A549 (cell line): Measurements from ENCODE around the gene NPFFR1. TPM values are rescaled to one million over a fixed set of nuclear protein-coding genes. Genes with fewer than 3 reads are reported as not detected.

ENCODE experiments used
- ATAC-seq, 2 experiments: fragments of 200-7000 bp in 1 of 2; fragments of >200 bp in 1 of 2; cut with Nextera tagmentation in 1 of 2; cut with Tn5 transposase in 1 of 2; 3 replicates each; pipeline versions ENCODE4 v1.8.0 to v1.9.1; 2018 to 2020; ENCODE audit warnings: mild to moderate bottlenecking in 1 of 2, moderate library complexity in 1 of 2
- CTCF ChIA-PET: fragments of 300-600 bp; sonication (Branson Sonifier 250); formaldehyde crosslinking; extraction: SDS; loops from one replicate; lab custom pipeline; 2021; ENCODE audit warnings: antibody characterized with exemption, inconsistent platforms; lab: Yijun Ruan, JAX
- POLR2A ChIA-PET: fragments of 350-600 bp; formaldehyde crosslinking; extraction: SDS; loops from one replicate; lab custom pipeline; 2021; ENCODE audit warnings: antibody characterized with exemption, inconsistent platforms; lab: Yijun Ruan, JAX
- DNase-seq, 2 experiments: peaks; one replicate each; pipeline versions ENCODE4 v3.0.0 to v3.0.0-alpha.2; 2011 to 2016; ENCODE audit warnings: low read depth in 1 of 2, low spot score in 1 of 2
- FAIRE-seq: peaks from 2 replicates; lab custom pipeline; 2011; peaks lifted over from hg19 to GRCh38; lab: Jason Lieb, UNC
- H3K27ac ChIP-seq, 2 experiments: fragments of >200 bp; sonication (Bioruptor Twin); formaldehyde crosslinking; 3 replicates each; pipeline ENCODE4 v1.5.1; 2016 to 2017
- H3K4me1 ChIP-seq: fragments of >200 bp; sonication (Bioruptor Twin); formaldehyde crosslinking; 3 replicates; pipeline ENCODE4 v1.6.1; 2016
- H3K4me2 ChIP-seq: fragments of >200 bp; sonication (Bioruptor Twin); formaldehyde crosslinking; 3 replicates; pipeline ENCODE4 v1.6.1; 2016
- H3K4me3 ChIP-seq: fragments of >200 bp; sonication (Bioruptor Twin); formaldehyde crosslinking; 3 replicates; pipeline ENCODE4 v1.5.1; 2016
- H3K9me3 ChIP-seq: fragments of >200 bp; sonication (Bioruptor Twin); formaldehyde crosslinking; 3 replicates; pipeline ENCODE4 v1.6.1; 2016
- BCL3 ChIP-seq: fragments of >200 bp; sonication (Bioruptor Twin); formaldehyde crosslinking; IDR thresholded peaks from 3 replicates; pipeline ENCODE4 v1.6.1; 2016
- BHLHE40 ChIP-seq: IDR thresholded peaks from 2 replicates; pipeline ENCODE4 v1.6.1; 2012; ENCODE audit warnings: low read depth, low read length, inconsistent platforms
- CBX2 ChIP-seq: fragments of 200-600 bp; sonication (generic); IDR thresholded peaks from 2 replicates; pipeline ENCODE4 v1.6.1; 2016; ENCODE audit warnings: low read depth, mild to moderate bottlenecking, borderline replicate concordance
- CEBPB ChIP-seq, 2 experiments: fragments of >200 bp in 1 of 2; sonication (Bioruptor Twin) in 1 of 2; formaldehyde crosslinking in 1 of 2; IDR thresholded peaks; 2 replicates each; pipeline ENCODE4 v1.6.1; 2012 to 2016
- CTCF ChIP-seq: fragments of >200 bp; sonication (Bioruptor Twin); formaldehyde crosslinking; IDR thresholded peaks from 3 replicates; pipeline ENCODE4 v1.5.1; 2016
- EHF ChIP-seq: fragments of 250-450 bp; sonication (Bioruptor Pico); IDR thresholded peaks from 2 replicates; pipeline ENCODE4 v1.5.0; 2020; ENCODE audit warnings: mild to moderate bottlenecking
- EHMT2 ChIP-seq: fragments of 200-600 bp; sonication (generic); IDR thresholded peaks from 2 replicates; pipeline ENCODE4 v1.6.1; 2016; ENCODE audit warnings: antibody characterized with exemption, low read depth, mild to moderate bottlenecking, moderate library complexity
- ELK1 ChIP-seq: fragments of 150-350 bp; IDR thresholded peaks from 2 replicates; pipeline ENCODE4 v1.6.1; 2014; ENCODE audit warnings: low read depth, mild to moderate bottlenecking, low read length
- FOSL2 ChIP-seq, 2 experiments: fragments of 450-650 bp in 1 of 2; fragments of >200 bp in 1 of 2; sonication (Bioruptor Twin) in 1 of 2; formaldehyde crosslinking; IDR thresholded peaks; 2 replicates each; pipeline versions ENCODE4 v1.5.0 to v1.6.1; 2016 to 2020; ENCODE audit warnings: mild to moderate bottlenecking in 1 of 2, moderate library complexity in 1 of 2
- HOXB13 ChIP-seq: fragments of 250-450 bp; sonication (Bioruptor Pico); IDR thresholded peaks from 2 replicates; pipeline ENCODE4 v1.5.0; 2020; ENCODE audit warnings: low read depth, mild to moderate bottlenecking, moderate library complexity
- HOXB5 ChIP-seq: fragments of 250-450 bp; sonication (Bioruptor Pico); IDR thresholded peaks from 2 replicates; pipeline ENCODE4 v1.5.0; 2020; ENCODE audit warnings: mild to moderate bottlenecking, moderate library complexity
- JUN ChIP-seq, 2 experiments: fragments of >200 bp; sonication (Bioruptor Twin); formaldehyde crosslinking; IDR thresholded peaks; 2 replicates in 1 of 2; 3 replicates in 1 of 2; pipeline ENCODE4 v1.6.1; 2016 to 2017
- KDM1A ChIP-seq: fragments of 200-600 bp; sonication (generic); IDR thresholded peaks from 2 replicates; pipeline ENCODE4 v1.6.1; 2016; ENCODE audit warnings: low read depth, mild to moderate bottlenecking
- KDM5A ChIP-seq: fragments of 200-600 bp; sonication (generic); IDR thresholded peaks from 2 replicates; pipeline ENCODE4 v1.6.1; 2016; ENCODE audit warnings: antibody characterized with exemption, mild to moderate bottlenecking
- MAFK ChIP-seq: fragments of 450-650 bp; IDR thresholded peaks from 2 replicates; pipeline ENCODE4 v1.6.1; 2014; ENCODE audit not compliant: partially characterized antibody
- MAZ ChIP-seq: fragments of 150-350 bp; IDR thresholded peaks from 2 replicates; pipeline ENCODE4 v1.6.1; 2014; ENCODE audit warnings: antibody characterized with exemption, low read depth, low read length, borderline replicate concordance
- MYC ChIP-seq: IDR thresholded peaks from 2 replicates; pipeline ENCODE4 v1.6.1; 2012; ENCODE audit warnings: mild to moderate bottlenecking, inconsistent platforms, low read length, improper control_type of control experiment, borderline replicate concordance
- PBX3 ChIP-seq: IDR thresholded peaks from 2 replicates; pipeline ENCODE4 v1.6.1; 2012
- POLR2A ChIP-seq: IDR thresholded peaks from 2 replicates; pipeline ENCODE4 v1.6.1; 2012; ENCODE audit warnings: mild to moderate bottlenecking, low read length
- RAD21 ChIP-seq, 2 experiments: fragments of >200 bp in 1 of 2; sonication (Bioruptor Twin) in 1 of 2; formaldehyde crosslinking in 1 of 2; IDR thresholded peaks in 1 of 2; conservative IDR thresholded peaks in 1 of 2; 2 replicates in 1 of 2; 3 replicates in 1 of 2; pipeline ENCODE4 v1.6.1; 2012 to 2018; ENCODE audit warnings: inconsistent platforms in 1 of 2
- RARB ChIP-seq: fragments of 250-450 bp; sonication (Bioruptor Pico); IDR thresholded peaks from 2 replicates; pipeline ENCODE4 v1.8.0; 2021; ENCODE audit warnings: mild to moderate bottlenecking, moderate library complexity
- RFX5 ChIP-seq: fragments of 450-650 bp; IDR thresholded peaks from 2 replicates; pipeline ENCODE4 v1.7.1; 2014; ENCODE audit warnings: antibody characterized with exemption, mild to moderate bottlenecking, moderate library complexity
- TFCP2L1 ChIP-seq: fragments of 250-450 bp; sonication (Bioruptor Pico); IDR thresholded peaks from 2 replicates; pipeline ENCODE4 v1.5.0; 2021; ENCODE audit warnings: mild to moderate bottlenecking
- ZFP36 ChIP-seq: fragments of 450-650 bp; IDR thresholded peaks from 2 replicates; pipeline ENCODE4 v1.6.1; 2014; ENCODE audit warnings: borderline replicate concordance; ENCODE audit not compliant: partially characterized antibody
- ZSCAN20 ChIP-seq: fragments of 250-450 bp; sonication (Bioruptor Pico); IDR thresholded peaks from 2 replicates; pipeline ENCODE4 v1.8.0; 2022; ENCODE audit warnings: mild to moderate bottlenecking, moderate library complexity
- WGBS: methylation state at CpG from one replicate; pipeline ENCODE4 v1.1.6; 2017; ENCODE audit errors: missing lambda C conversion rate; 5-methylcytosine and 5-hydroxymethylcytosine counted together
- polyA plus RNA-seq, 4 experiments: library from polyadenylated mRNA; depleted of rRNA in 3 of 4; stranded (reverse); fragments of >200 nt; fragmentation: RNase III in 1 of 4; extraction: RNeasy Plus Mini Kit Qiagen cat#74134 plus additional on column Dnase treatment in 1 of 4; gene quantifications; 2 replicates in 3 of 4; 3 replicates in 1 of 4; pipeline ENCODE4 v1.2.3, GENCODE V29; 2011 to 2017
- TF ChIP-seq, protein P1 (sequence below): fragments of 450-650 bp; IDR thresholded peaks from 2 replicates; pipeline ENCODE4 v1.6.1; 2014; ENCODE audit warnings: antibody characterized with exemption
- TF ChIP-seq, protein P2 (sequence below): fragments of >200 bp; sonication (Bioruptor Twin); formaldehyde crosslinking; IDR thresholded peaks from 2 replicates; pipeline ENCODE4 v1.6.1; 2016
- TF ChIP-seq, protein P3 (sequence below): IDR thresholded peaks from 2 replicates; pipeline ENCODE4 v1.6.1; 2012; ENCODE audit warnings: low read depth, borderline replicate concordance

Gene NPFFR1
- polyA plus RNA-seq, 2 of the 4 experiments (the other 2 are of a cell fraction) = not detected

DNA sequence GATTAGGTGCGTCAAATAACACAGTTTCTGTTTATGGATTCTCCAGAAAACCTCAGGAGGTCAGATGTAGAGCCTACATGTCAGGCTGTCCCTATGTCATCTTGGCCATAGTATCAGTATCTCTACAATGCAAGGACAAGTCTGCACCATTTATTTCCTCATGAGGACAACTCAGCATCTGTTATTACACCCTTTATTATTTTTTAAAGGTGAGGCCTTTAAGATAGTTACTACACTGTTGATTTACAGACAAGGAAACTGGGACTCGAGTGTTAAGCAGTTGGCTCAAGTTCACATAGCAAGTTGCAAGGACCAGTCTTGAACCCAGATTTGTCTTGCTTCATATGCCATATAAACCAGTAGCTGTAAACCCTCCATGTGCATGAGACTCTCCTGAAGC lies 27.3 kb downstream of the NPFFR1 start:
- CTCF ChIA-PET = interaction anchor here (0.7 to 1.1 kb wide), 3 partner anchors 16 to 109 kb away, joined by 3 to 5 read pairs (median 4); no protein-coding TSS in a partner anchor
- TF ChIP-seq JUN (IDR thresholded peaks at IDR 0.05) = no peak
- no peak for TF ChIP-seq RARB (CRISPR knock-in tag)
- no peak for TF ChIP-seq CEBPB (IDR thresholded peaks at IDR 0.05)
- no peak for TF ChIP-seq CBX2
- no peak for TF ChIP-seq ELK1
- TF ChIP-seq RAD21 (conservative IDR thresholded peaks at IDR 0.05 in 1 of 2, IDR thresholded peaks at IDR 0.05 in 1 of 2) = no peak
- TF ChIP-seq, protein P1, sequence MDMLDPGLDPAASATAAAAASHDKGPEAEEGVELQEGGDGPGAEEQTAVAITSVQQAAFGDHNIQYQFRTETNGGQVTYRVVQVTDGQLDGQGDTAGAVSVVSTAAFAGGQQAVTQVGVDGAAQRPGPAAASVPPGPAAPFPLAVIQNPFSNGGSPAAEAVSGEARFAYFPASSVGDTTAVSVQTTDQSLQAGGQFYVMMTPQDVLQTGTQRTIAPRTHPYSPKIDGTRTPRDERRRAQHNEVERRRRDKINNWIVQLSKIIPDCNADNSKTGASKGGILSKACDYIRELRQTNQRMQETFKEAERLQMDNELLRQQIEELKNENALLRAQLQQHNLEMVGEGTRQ = no peak
- TF ChIP-seq RFX5 = no peak
- TF ChIP-seq ZSCAN20 (CRISPR knock-in tag) = no peak
- no peak for TF ChIP-seq PBX3
- no peak for TF ChIP-seq FOSL2 (IDR thresholded peaks at IDR 0.05)
- no peak for TF ChIP-seq FOSL2 (CRISPR knock-in tag; IDR thresholded peaks at IDR 0.05)
- TF ChIP-seq, protein P2, sequence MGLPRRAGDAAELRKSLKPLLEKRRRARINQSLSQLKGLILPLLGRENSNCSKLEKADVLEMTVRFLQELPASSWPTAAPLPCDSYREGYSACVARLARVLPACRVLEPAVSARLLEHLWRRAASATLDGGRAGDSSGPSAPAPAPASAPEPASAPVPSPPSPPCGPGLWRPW = no peak
- TF ChIP-seq MYC = no peak
- POLR2A ChIA-PET = no interaction called here
- H3K4me2 ChIP-seq = no peak overlapping the region
- no peak overlapping the region for H3K4me3 ChIP-seq
- H3K4me1 ChIP-seq = no peaks in the 10 kb centered on the region
- H3K27ac ChIP-seq = no peak overlapping the region
- WGBS = 59% methylated on average over 2 of the region's 2 CpGs
- FAIRE-seq (no peak), DNase-seq (no peak), ATAC-seq (no peak)
- H3K9me3 ChIP-seq = peaks cover 12% of the 10 kb centered on the region; the same call in 2 of the 3 replicates

- TF ChIP-seq MAZ (no peak), KDM5A (no peak), EHF (CRISPR knock-in tag) (no peak), MAFK (no peak), HOXB13 (no peak), CTCF (no peak), BCL3 (no peak), KDM1A (no peak), TFCP2L1 (CRISPR knock-in tag) (no peak), BHLHE40 (no peak), RAD21 (conservative IDR thresholded peaks at IDR 0.05 in 1 of 2, IDR thresholded peaks at IDR 0.05 in 1 of 2) (no peak), ZFP36 (no peak), POLR2A (no peak), HOXB5 (no peak), EHMT2 (no peak)
- TF ChIP-seq, protein P3, sequence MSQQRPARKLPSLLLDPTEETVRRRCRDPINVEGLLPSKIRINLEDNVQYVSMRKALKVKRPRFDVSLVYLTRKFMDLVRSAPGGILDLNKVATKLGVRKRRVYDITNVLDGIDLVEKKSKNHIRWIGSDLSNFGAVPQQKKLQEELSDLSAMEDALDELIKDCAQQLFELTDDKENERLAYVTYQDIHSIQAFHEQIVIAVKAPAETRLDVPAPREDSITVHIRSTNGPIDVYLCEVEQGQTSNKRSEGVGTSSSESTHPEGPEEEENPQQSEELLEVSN = no peak
- TF ChIP-seq, all 56 proteins: peak for 0
- H3K9me3 ChIP-seq = 0 out of 3 replicates have a peak, but pooled peaks cover 5% of the 10 kb centered on the region
- H3K4me3 ChIP-seq = no peak overlapping the region
- WGBS = 89% methylated on average over 70 of the region's 73 CpGs
- no peak for FAIRE-seq
- ATAC-seq = no peak
- H3K27ac ChIP-seq = no peak overlapping the region
- DNase-seq = no peak
- POLR2A ChIA-PET = interaction anchor here (0.7 kb wide), 1 partner anchor 93 kb away, joined by 3 read pairs; no protein-coding TSS in a partner anchor
- H3K4me2 ChIP-seq = no peak overlapping the region
- H3K4me1 ChIP-seq = no peaks in the 10 kb centered on the region
- CTCF ChIA-PET = interaction anchor here (0.7 to 1.8 kb wide), 5 partner anchors 9 to 207 kb away, joined by 3 to 6 read pairs (median 4); no protein-coding TSS in a partner anchor
Measured at GRCh38 chr10:70255329-70256299, 28.2 kb downstream of the NPFFR1 start.
